PFSK-1 (cell line): ENCODE data around the gene RAB9B.

ENCODE experiments used
- POLR2AphosphoS5 ChIP-seq: IDR thresholded peaks from 2 replicates; pipeline ENCODE4 v1.6.1; 2012; ENCODE audit warnings: low read depth, mild to moderate bottlenecking, control low read depth, low read length, moderate library complexity
- REST ChIP-seq, 2 experiments: IDR thresholded peaks; 2 replicates each; pipeline versions ENCODE4 v1.6.1 to v1.8.0; 2011 to 2012; ENCODE audit warnings: low read depth in 2 of 2, low read length in 2 of 2, control low read depth in 1 of 2, inconsistent platforms in 1 of 2, mild to moderate bottlenecking in 1 of 2, moderate library complexity in 1 of 2; ENCODE audit not compliant: insufficient read depth in 1 of 2
- SIN3A ChIP-seq: IDR thresholded peaks from 2 replicates; pipeline ENCODE4 v1.6.1; 2012; ENCODE audit warnings: mild to moderate bottlenecking, low read length, moderate library complexity, borderline replicate concordance; ENCODE audit not compliant: insufficient read depth
- TAF1 ChIP-seq: IDR thresholded peaks from 2 replicates; pipeline ENCODE4 v1.6.1; 2012; ENCODE audit warnings: low read length, control low read depth, borderline replicate concordance; ENCODE audit not compliant: insufficient read depth

- TF ChIP-seq SIN3A = no peak
- no peak for TF ChIP-seq POLR2AphosphoS5
- no peak for TF ChIP-seq TAF1
- no peak for TF ChIP-seq REST (IDR thresholded peaks at IDR 0.05; ENCODE audit: insufficient read depth in 1 of 2, low read depth in 2 of 2, low read length in 2 of 2)
These were observed 1.2 kb downstream of the RAB9B start for GRCh38 chrX:103830848-103831247.
